ENCODE data around the gene LACC1.

GRCh38 chr13:43846496-43847158, 33.1 kb upstream of the LACC1 start:
- TF ChIP-seq TAF1 (IDR thresholded peaks at IDR 0.05; ENCODE audit: low read depth, low read length) (no peak), POLR2A (IDR thresholded peaks at IDR 0.05; ENCODE audit: low read depth, low read length) (no peak), SPI1 (IDR thresholded peaks at IDR 0.05; ENCODE audit: low read depth, low read length) (no peak), POLR2AphosphoS5 (IDR thresholded peaks at IDR 0.05; ENCODE audit: low read depth, low read length) (no peak)

All from GM12891 (cell line).